Lower leg skin (tissue), 4 donors: ENCODE data around the gene STK16. TPM values are rescaled to one million over a fixed set of nuclear protein-coding genes. Genes with fewer than 3 reads are reported as not detected.

Experiments used
- DNase-seq, 2 donors: peaks; one replicate each; pipeline ENCODE4 v3.0.0-alpha.2; 2019; ENCODE audit warnings: low spot score in 2 of 2
- H3K4me3 ChIP-seq: fragments of 200-600 bp; sonication (generic); 2 replicates; pipeline ENCODE4 v1.5.1; 2017; ENCODE audit warnings: mild to moderate bottlenecking, low read depth; ENCODE audit not compliant: poor library complexity, severe bottlenecking
- CTCF ChIP-seq, 3 donors: fragments of 450-650 bp; IDR thresholded peaks; one replicate each; pipeline ENCODE4 v1.5.1; 2016; ENCODE audit warnings: antibody characterized with exemption in 3 of 3, mild to moderate bottlenecking in 3 of 3, moderate library complexity in 2 of 3
- POLR2A ChIP-seq, 2 donors: fragments of 450-650 bp; IDR thresholded peaks; one replicate each; pipeline ENCODE4 v1.6.1; 2016 to 2017; ENCODE audit warnings: antibody characterized with exemption in 2 of 2, mild to moderate bottlenecking in 1 of 2, moderate library complexity in 1 of 2
- WGBS, 2 donors: methylation state at CpG; one replicate each; pipeline ENCODE4 v1.1.5; 2018; 5-methylcytosine and 5-hydroxymethylcytosine counted together
- intact Hi-C: fragments of 100-400 bp; cut with DNase I; formaldehyde crosslinking; loops from one replicate; pipeline ENCODE4 v1.15.0; 2023; ENCODE audit warnings: low total_unique reads
- total RNA-seq, 4 donors: library from RNA; depleted of rRNA; stranded (reverse); fragments of >200 nt; gene quantifications; one replicate each; pipeline ENCODE4 v1.1.0, GENCODE V29; 2016

STK16 gene
- total RNA-seq, 4 donors from 2014 or later: 12.9 to 26.4 (median 13.8) TPM

GRCh38 chr2:219204425-219205164 lies 40.7 kb upstream of the STK16 start:
- H3K4me3 ChIP-seq: no peak overlapping the region
- intact Hi-C loops: no loop called here
- no peak for TF ChIP-seq CTCF (IDR thresholded peaks at IDR 0.05)
- TF ChIP-seq POLR2A (IDR thresholded peaks at IDR 0.05): no peak
- WGBS, 2 donors: 86 to 90% methylated on average over 7 of the region's 7 CpGs
- peak in 1 of 2 donors; percentile 17 for DNase-seq

- no peak overlapping the region for H3K4me3 ChIP-seq
- TF ChIP-seq POLR2A (IDR thresholded peaks at IDR 0.05) (no peak), CTCF (IDR thresholded peaks at IDR 0.05) (no peak)
- 84 to 87% methylated on average over 5 of the region's 5 CpGs for WGBS, 2 donors
- peak in 1 of 2 donors; percentile 17 for DNase-seq
- intact Hi-C loops: no loop called here
These were observed 40.1 kb upstream of the STK16 start for GRCh38 chr2:219205165-219205538.

GRCh38 chr2:219205981-219206327 lies 39.3 kb upstream of the STK16 start:
- peak in 1 of 2 donors; percentile 84 for DNase-seq

GRCh38 chr2:219206328-219207133 lies 38.7 kb upstream of the STK16 start, which contains the start of gene ZFAND2B:
Gene ZFAND2B, plus strand, starts transcription at chr2:219206782. Its CDS starts 206 bp downstream, at chr2:219206988.
- DNase-seq: peak; percentile 93 to 99
- intact Hi-C loops: no loop called here
- WGBS, 2 donors: 1 to 2% methylated on average over 41 to 58 of the region's 76 CpGs
- H3K4me3 ChIP-seq: peak within 1 kb of the TSS; percentile 50
- TF ChIP-seq CTCF (IDR thresholded peaks at IDR 0.05) (no peak), POLR2A (IDR thresholded peaks at IDR 0.05) (peak in 1 of 2 donors; percentile 70)

More at GRCh38 chr2:219205981-219206327, 39.3 kb upstream of the STK16 start:
- 20 to 23% methylated on average over 7 of the region's 7 CpGs for WGBS, 2 donors
- intact Hi-C loops: no loop called here
- H3K4me3 ChIP-seq: no peak overlapping the region
- TF ChIP-seq POLR2A (IDR thresholded peaks at IDR 0.05) (no peak), CTCF (IDR thresholded peaks at IDR 0.05) (no peak)

GRCh38 chr2:219207134-219207883 lies 38.0 kb upstream of the STK16 start:
- intact Hi-C loops: no loop called here
- DNase-seq: no peak
- TF ChIP-seq CTCF (IDR thresholded peaks at IDR 0.05) (no peak), POLR2A (IDR thresholded peaks at IDR 0.05) (no peak)
- H3K4me3 ChIP-seq: peak overlapping the region; percentile 50
- 16 to 21% methylated on average over 22 of the region's 22 CpGs for WGBS, 2 donors
